GM18508 (cell line): ENCODE results near the gene GTF2H4.

ENCODE experiments used
- ATAC-seq: cut with Tn5 transposase; IDR thresholded peaks from one replicate; pipeline ENCODE4 v1.9.1; 2021; ENCODE audit warnings: moderate number of reproducible peaks; ENCODE audit not compliant: insufficient read depth, unreplicated experiment

Gene GTF2H4

GRCh38 chr6:30947231-30947630, 39.2 kb downstream of the GTF2H4 start:
- ATAC-seq = no peak

GRCh38 chr6:30948811-30949210, 40.8 kb downstream of the GTF2H4 start:
- no peak for ATAC-seq

- ATAC-seq = no peak
These were observed 44.0 kb downstream of the GTF2H4 start for GRCh38 chr6:30951907-30952469.

GRCh38 chr6:30954631-30955366, 46.8 kb downstream of the GTF2H4 start:
- no peak for ATAC-seq

- ATAC-seq = no peak
These were observed 47.5 kb downstream of the GTF2H4 start for GRCh38 chr6:30955367-30956042.

- no peak for ATAC-seq
These were observed 49.7 kb downstream of the GTF2H4 start for GRCh38 chr6:30957716-30958115.

GRCh38 chr6:30960907-30961673, 53.1 kb downstream of the GTF2H4 start:
- no peak for ATAC-seq

- no peak for ATAC-seq
These were observed 54.7 kb downstream of the GTF2H4 start for GRCh38 chr6:30962716-30963115.

GRCh38 chr6:30963641-30964040, 55.6 kb downstream of the GTF2H4 start:
- ATAC-seq = no peak
